Measurements from ENCODE around the gene MYBPC3.

GRCh38 chr11:47333886-47334443 lies 18.5 kb downstream of the MYBPC3 start:
- TF ChIP-seq POLR2A (IDR thresholded peaks at IDR 0.05): no peak
- no peak for TF ChIP-seq CTCF (IDR thresholded peaks at IDR 0.05)
